Hepatocyte (in vitro differentiated cells): Measurements from ENCODE around the gene WDR62.

Experiments
- EZH2 ChIP-seq: fragments of 200-600 bp; sonication (generic); IDR thresholded peaks from 2 replicates; pipeline ENCODE4 v1.6.1; 2016; ENCODE audit warnings: antibody characterized with exemption, mild to moderate bottlenecking, borderline replicate concordance
- EZH2phosphoT487 ChIP-seq: fragments of 200-600 bp; sonication (generic); IDR thresholded peaks from one replicate; pipeline ENCODE4 v1.6.1; 2018; ENCODE audit warnings: antibody characterized with exemption, mild to moderate bottlenecking, low read depth, moderate library complexity; ENCODE audit not compliant: unreplicated experiment, severe bottlenecking
- TF ChIP-seq, protein P1 (sequence below): fragments of 200-600 bp; sonication (generic); IDR thresholded peaks from 2 replicates; pipeline ENCODE4 v1.5.1; 2016; ENCODE audit warnings: antibody characterized with exemption, mild to moderate bottlenecking; ENCODE audit not compliant: poor library complexity

DNA sequence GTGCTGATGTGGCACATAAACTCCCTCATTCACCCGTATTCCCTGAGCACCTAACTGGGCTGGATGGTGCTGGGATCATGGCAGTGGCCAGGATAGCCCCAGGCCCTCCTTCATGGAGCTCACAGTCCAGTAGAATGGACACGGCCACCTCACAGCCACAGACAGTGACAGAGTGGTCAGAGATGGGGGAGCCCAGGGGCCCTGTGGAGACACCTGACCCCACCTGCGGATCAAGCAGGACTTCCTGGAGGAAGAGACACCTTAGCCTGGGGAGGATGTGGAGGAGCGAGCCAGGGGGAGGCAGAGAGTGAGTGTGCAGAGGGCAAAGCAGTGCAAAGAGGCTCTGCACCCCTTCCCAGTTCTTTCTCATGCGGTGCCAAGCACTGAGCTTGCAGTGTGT is 35.1 kb downstream of the WDR62 start:
- TF ChIP-seq, protein P1, sequence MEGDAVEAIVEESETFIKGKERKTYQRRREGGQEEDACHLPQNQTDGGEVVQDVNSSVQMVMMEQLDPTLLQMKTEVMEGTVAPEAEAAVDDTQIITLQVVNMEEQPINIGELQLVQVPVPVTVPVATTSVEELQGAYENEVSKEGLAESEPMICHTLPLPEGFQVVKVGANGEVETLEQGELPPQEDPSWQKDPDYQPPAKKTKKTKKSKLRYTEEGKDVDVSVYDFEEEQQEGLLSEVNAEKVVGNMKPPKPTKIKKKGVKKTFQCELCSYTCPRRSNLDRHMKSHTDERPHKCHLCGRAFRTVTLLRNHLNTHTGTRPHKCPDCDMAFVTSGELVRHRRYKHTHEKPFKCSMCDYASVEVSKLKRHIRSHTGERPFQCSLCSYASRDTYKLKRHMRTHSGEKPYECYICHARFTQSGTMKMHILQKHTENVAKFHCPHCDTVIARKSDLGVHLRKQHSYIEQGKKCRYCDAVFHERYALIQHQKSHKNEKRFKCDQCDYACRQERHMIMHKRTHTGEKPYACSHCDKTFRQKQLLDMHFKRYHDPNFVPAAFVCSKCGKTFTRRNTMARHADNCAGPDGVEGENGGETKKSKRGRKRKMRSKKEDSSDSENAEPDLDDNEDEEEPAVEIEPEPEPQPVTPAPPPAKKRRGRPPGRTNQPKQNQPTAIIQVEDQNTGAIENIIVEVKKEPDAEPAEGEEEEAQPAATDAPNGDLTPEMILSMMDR, result no peak
- TF ChIP-seq EZH2phosphoT487 (no peak), EZH2 (no peak)
